Measurements from ENCODE around the gene GRAMD4. TPM values are rescaled to one million over a fixed set of nuclear protein-coding genes. Genes with fewer than 3 reads are reported as not detected.

GRAMD4 gene
- total RNA-seq, 2 donors from 2014 or later = 178 to 213 TPM

- peak; percentile 91 for ATAC-seq
- peak; percentile 73 to 83 for DNase-seq
- intact Hi-C loops (cut with DNase I, micrococcal nuclease) = no loop called here
Measured at GRCh38 chr22:46660604-46661201, 40.5 kb downstream of the GRAMD4 start.

- DNase-seq (peak in 1 of 2 donors; percentile 60), ATAC-seq (peak; percentile 40)
- intact Hi-C loops (cut with DNase I, micrococcal nuclease) = no loop called here
Measured at GRCh38 chr22:46661221-46661851, 41.1 kb downstream of the GRAMD4 start.

DNA sequence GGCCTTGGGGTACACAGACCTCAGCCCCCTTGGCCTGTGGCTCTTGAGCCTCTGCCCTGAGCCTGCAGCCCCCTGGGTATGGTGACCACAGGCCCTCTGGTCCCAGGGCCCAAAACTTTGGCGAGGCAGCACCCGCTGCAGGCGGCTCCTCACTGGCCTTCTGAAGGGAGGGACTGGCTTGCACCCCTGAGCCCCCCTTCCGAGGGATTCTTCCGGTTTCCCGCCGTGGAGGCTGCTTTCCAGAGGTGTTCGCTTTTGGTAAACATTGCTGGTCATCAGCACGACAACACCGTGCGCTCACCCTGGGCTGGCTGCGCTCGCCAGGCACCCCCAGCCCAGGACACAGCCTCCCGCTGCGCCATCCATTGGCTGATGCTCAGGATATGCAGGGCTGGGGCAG, 42.0 kb downstream of the GRAMD4 start:
- no peak for DNase-seq
- ATAC-seq = no peak
- intact Hi-C loops (cut with DNase I, micrococcal nuclease) = no loop called here

DNA sequence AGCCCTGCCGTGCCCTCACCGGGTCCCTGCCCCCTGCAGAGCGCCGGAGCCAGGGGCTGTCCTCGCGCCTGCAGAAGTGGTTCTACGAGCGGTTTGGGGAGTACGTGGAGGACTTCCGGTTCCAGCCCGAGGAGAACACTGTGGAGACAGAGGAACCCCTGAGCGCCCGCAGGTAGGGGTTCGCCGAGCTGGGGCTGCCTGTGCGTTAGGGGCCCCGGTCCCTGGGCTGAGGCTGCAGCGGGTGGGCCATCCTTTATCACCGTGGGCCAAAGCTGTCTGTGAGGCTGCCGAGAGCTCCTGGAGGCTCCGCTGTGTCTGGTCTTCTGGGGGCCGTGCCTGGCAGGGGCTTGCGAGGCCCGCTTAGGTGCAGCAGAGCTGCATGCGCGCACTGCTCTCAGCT, 42.8 kb downstream of the GRAMD4 start:
- intact Hi-C loops (cut with DNase I, micrococcal nuclease) = no loop called here
- ATAC-seq (no peak), DNase-seq (no peak)

DNA sequence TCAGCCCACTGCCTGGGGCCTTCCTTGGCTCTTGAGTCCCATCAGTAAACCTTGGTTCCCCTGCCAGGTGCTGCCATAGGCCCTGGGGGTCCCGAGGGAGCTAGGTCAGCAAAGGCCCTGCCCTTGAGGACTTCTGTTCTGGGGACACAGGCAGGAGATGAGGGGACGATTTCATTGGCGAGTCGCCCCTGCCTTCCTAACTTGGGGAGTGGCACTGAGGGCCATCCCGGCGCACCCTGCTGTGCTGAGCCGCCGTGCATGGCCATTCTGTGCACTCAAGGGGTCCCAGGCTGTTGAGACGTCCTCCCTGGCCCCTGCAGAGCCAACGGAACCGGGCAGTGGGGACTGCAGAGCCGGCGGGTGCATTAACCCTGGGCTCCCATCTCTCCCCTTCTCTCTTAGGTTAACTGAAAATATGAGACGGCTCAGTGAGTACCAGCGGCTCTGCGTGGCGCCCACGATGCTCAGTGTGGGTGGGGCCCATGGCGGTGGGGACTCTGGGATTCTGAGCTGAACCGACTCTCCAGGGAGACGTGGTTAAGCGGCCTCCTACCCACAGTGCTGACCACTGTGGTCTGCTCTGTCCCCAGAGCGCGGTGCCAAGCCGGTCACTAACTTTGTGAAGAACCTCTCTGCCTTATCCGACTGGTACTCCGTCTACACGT, 43.4 kb downstream of the GRAMD4 start:
- no peak for DNase-seq
- intact Hi-C loops (cut with DNase I, micrococcal nuclease) = no loop called here
- no peak for ATAC-seq

- DNase-seq = no peak
- ATAC-seq = no peak
- intact Hi-C loops (cut with DNase I, micrococcal nuclease) = no loop called here
Measured at GRCh38 chr22:46664301-46664855, 44.2 kb downstream of the GRAMD4 start.

GRCh38 chr22:46665151-46665695, 45.0 kb downstream of the GRAMD4 start:
- intact Hi-C loops (cut with DNase I, micrococcal nuclease) = no loop called here
- peak; percentile 17 for ATAC-seq
- DNase-seq = peak in 1 of 2 donors; percentile 57

DNA sequence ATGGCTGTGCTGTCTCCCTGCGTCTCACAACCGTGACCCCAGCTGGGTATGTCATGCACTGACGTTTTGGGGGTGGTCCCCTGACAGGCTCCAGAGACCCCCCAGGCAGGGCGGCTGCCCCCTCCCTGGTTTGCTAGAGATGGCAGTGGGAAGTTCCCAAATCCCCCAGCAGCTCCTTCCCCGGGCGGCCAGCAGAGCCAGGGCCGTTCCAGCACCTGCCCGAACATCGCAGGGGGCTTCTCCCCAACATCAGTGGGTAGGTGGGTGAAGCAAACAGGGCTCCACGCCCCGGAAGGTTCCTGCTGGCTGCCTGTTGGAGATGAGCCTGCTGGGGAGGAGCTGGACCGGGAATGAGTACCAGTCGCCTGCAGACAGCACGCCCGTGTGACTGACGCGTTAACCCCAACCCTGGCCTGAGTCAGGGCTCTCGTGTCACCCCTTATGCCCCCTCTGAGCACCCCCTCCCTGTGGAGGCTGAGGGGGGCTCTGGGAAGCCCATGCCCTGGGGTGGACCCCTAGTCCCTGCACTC, 45.6 kb downstream of the GRAMD4 start:
- no peak for DNase-seq
- ATAC-seq = no peak
- intact Hi-C loops (cut with DNase I, micrococcal nuclease) = no loop called here

DNA sequence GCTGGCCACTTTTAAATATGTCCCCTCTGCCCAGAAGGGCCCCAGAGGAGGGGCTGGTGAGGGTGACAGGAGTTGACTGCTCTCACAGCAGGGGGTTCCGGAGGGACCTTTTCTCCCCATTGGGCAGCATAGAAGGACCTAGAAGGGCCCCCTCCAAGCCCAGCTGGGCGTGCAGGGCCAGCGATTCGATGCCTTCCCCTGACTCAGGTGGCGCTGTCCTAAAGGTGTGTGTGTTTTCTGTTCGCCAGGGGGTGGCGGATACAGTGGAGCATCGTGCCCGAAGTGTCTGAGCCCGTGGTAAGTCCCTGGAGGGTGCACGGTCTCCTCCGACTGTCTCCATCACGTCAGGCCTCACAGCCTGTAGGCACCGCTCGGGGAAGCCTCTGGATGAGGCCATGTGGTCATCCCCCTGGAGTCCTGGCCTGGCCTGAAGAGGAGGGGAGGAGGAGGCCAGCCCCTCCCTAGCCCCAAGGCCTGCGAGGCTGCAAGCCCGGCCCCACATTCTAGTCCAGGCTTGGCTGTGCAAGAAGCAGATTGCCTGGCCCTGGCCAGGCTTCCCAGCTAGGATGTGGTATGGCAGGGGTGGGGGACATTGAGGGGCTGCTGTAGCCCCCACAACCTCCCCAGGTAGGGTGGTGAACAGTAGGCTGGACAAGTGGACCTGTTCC, 46.5 kb downstream of the GRAMD4 start:
- intact Hi-C loops (cut with DNase I, micrococcal nuclease) = no loop called here

GRCh38 chr22:46667245-46667623, 47.0 kb downstream of the GRAMD4 start:
- DNase-seq = no peak
- intact Hi-C loops (cut with DNase I, micrococcal nuclease) = no loop called here
- no peak for ATAC-seq

More for the DNA sequence above, 46.5 kb downstream of the GRAMD4 start:
- ATAC-seq = no peak
- DNase-seq = no peak

GRCh38 chr22:46668116-46668515, 47.9 kb downstream of the GRAMD4 start:
- ATAC-seq (peak; percentile 29), DNase-seq (no peak)
- intact Hi-C loops (cut with DNase I, micrococcal nuclease) = no loop called here

- intact Hi-C loops (cut with DNase I, micrococcal nuclease) = no loop called here
- no peak for DNase-seq
- ATAC-seq = no peak
Measured at GRCh38 chr22:46669201-46669600, 49.0 kb downstream of the GRAMD4 start.

- DNase-seq (no peak), ATAC-seq (peak; percentile 44)
- intact Hi-C loops (cut with DNase I, micrococcal nuclease) = no loop called here
Measured at GRCh38 chr22:46671824-46672432, 51.7 kb downstream of the GRAMD4 start.

- ATAC-seq = peak; percentile 80
- DNase-seq = peak; percentile 69 to 71
- intact Hi-C loops (cut with DNase I, micrococcal nuclease) = no loop called here
Measured at GRCh38 chr22:46672731-46673130, 52.5 kb downstream of the GRAMD4 start.

DNA sequence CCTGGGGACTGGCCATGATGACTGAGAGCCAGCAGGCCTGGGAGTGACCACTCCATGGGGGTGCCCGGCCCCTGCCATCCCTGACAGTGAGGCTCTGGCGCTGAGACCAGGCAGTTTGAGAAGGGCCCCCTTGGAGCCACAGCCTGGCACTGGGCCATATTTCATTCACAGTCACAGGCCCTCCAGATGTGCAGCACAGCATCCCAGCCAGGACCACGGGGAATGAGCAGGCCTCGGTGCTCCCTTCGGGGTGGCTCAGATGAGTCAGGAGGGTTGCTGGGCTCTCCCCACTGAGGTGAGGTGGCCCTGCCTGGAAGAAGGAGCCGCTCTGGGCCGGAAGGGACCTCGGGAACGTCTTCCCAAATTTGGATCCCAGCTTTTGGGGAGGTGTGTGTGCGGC, 53.0 kb downstream of the GRAMD4 start:
- DNase-seq = no peak
- no peak for ATAC-seq
- intact Hi-C loops (cut with DNase I, micrococcal nuclease) = no loop called here

- DNase-seq = no peak
- ATAC-seq = no peak
- intact Hi-C loops (cut with DNase I, micrococcal nuclease) = no loop called here
Measured at GRCh38 chr22:46673662-46674236, 53.6 kb downstream of the GRAMD4 start.

- no peak for ATAC-seq
- DNase-seq = peak in 1 of 2 donors; percentile 75
Measured at GRCh38 chr22:46674367-46674781, 54.2 kb downstream of the GRAMD4 start.

GRCh38 chr22:46674906-46675305, 54.7 kb downstream of the GRAMD4 start:
- ATAC-seq = no peak
- intact Hi-C loops (cut with DNase I, micrococcal nuclease) = no loop called here

More at GRCh38 chr22:46674367-46674781, 54.2 kb downstream of the GRAMD4 start:
- intact Hi-C loops (cut with DNase I, micrococcal nuclease) = no loop called here

More at GRCh38 chr22:46674906-46675305, 54.7 kb downstream of the GRAMD4 start:
- no peak for DNase-seq

Data from left colon (tissue), 2 donors.